GM21367 (cell line): Measurements from ENCODE around the gene ZNF410.
"Not testable (repeated sequence)": the region's sequence is repeated elsewhere in the genome, so short reads cannot be mapped to it uniquely, and the experiment has no call there.

Experiments
- ATAC-seq: cut with Tn5 transposase; IDR thresholded peaks from one replicate; pipeline ENCODE4 v1.9.1; 2021; ENCODE audit not compliant: unreplicated experiment

The ZNF410 gene

DNA sequence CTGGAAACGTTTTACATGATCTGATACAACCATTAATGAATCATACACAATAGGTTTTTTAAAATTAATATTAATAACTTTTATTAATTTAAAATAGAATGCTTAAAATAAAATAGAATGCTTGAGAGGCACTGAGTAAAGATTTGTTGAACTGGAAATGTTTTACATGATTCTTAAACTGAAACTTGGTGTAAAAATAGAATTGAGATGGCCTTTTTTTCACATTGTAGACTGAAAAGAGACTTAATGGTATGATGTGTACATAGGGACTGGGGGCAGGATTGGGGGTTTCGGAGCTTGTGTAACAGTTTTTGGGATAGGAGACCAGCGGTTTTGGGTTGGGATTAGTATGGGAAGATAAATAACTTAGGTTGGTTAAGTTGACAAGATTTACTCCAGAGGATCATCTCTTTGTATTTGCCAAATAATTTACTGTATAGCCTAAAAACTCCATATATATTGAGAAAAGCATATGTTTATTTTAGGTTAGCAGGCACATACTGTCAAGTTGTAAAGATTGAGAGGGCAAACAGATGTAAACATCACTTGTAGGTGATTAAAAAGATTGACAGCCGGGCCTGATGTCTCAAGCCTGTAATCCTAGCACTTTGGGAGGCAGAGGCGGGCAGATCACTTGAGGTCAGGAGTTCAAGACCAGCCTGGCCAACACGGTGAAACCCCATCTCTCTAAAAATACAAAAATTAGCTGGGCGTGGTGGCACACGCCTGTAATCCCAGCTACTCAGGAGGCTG lies 2.0 kb upstream of the ZNF410 start:
- no peak for ATAC-seq

DNA sequence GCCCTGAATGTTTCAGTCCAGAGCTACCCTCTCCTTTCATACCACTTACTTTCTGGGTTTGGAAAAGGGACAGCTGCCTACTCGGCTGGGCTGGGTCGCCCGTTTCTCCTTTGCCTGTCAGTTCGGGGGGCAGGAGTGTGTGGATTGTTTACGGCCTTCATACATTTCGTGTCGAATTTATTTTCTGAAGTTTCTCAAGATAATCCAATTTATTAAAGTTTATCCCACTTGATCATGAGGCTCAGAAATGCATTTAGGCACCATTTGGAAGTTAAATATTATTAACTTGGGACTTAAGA lies 608 bp downstream of the ZNF410 start:
- ATAC-seq: no peak

GRCh38 chr14:73887694-73888459 lies 1.2 kb downstream of the ZNF410 start:
- no peak for ATAC-seq

GRCh38 chr14:73888460-73888725 lies 1.7 kb downstream of the ZNF410 start:
- ATAC-seq: no peak

GRCh38 chr14:73888971-73889370 lies 2.3 kb downstream of the ZNF410 start:
- ATAC-seq: no peak

DNA sequence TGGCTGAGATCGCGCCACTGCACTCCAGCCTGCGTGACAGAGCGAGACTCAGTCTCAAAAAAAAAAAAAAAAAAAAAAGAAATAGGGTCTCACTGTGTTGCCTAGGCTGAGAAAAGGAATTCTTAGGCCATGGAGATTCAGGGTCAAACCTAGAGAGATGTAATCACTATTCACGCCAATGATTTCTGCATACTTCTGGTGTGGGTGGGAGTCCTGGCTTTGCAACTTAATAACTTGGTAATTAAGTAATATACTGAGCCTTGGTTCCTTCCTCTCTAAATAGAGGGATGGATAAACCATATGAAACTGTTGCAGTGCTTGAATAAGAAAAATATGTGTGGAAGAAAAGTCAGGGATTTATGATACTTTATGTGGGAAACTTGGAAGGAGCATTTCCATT lies 2.7 kb downstream of the ZNF410 start:
- no peak for ATAC-seq

GRCh38 chr14:73894180-73894687 lies 7.6 kb downstream of the ZNF410 start:
- not testable (repeated sequence) for ATAC-seq

- no peak for ATAC-seq
Observed at GRCh38 chr14:73895939-73896338, 9.3 kb downstream of the ZNF410 start.

DNA sequence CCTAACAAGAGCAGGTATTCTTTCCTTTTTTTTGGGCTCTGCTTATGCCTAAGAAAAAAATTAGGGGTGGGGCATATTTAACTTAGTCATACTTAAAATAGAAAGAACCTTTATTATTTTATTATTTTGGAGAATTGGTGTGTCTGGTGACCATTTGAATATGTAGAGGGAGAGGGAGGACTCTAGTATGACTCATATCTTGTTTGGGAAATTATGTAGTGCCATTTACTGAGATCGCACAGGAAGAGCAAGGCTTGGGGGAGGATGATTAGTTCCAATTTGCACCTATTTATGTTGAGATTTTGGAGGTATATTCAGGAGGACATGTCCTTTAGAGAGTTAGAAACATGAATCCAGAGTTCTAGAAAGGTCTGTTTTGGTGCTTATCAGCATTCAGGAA lies 9.9 kb downstream of the ZNF410 start:
- no peak for ATAC-seq

- ATAC-seq: no peak
Observed at GRCh38 chr14:73903028-73903427, 16.4 kb downstream of the ZNF410 start.

GRCh38 chr14:73909681-73910080 lies 23.0 kb downstream of the ZNF410 start:
- no peak for ATAC-seq

DNA sequence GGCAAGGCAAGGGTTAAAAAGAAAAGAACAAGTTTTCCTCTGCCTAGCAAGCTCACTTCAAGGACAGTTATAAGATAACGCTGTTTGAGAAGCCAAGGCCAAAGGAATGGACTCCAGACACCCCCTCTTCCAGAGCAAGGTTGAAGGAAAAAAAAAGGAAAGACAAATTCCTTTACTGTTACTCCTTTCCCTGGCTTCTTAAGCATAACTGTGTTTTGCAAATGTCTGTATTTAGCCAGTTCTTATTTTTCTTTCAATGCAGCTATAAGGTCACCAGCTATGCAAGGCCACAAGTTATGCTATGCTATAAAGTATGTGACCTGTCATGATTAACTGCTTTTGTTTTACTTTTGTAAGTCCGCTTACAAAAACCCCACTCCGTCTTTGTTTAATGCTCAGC lies 26.6 kb downstream of the ZNF410 start:
- ATAC-seq: no peak

GRCh38 chr14:73916324-73916723 lies 29.7 kb downstream of the ZNF410 start:
- ATAC-seq: no peak

GRCh38 chr14:73919457-73919856 lies 32.8 kb downstream of the ZNF410 start:
- ATAC-seq: not testable (repeated sequence)

GRCh38 chr14:73924337-73924736 lies 37.7 kb downstream of the ZNF410 start:
- ATAC-seq: no peak

GRCh38 chr14:73935666-73936065 lies 49.0 kb downstream of the ZNF410 start:
- no peak for ATAC-seq

- ATAC-seq: no peak
Observed at GRCh38 chr14:73936548-73936947, 49.9 kb downstream of the ZNF410 start.

DNA sequence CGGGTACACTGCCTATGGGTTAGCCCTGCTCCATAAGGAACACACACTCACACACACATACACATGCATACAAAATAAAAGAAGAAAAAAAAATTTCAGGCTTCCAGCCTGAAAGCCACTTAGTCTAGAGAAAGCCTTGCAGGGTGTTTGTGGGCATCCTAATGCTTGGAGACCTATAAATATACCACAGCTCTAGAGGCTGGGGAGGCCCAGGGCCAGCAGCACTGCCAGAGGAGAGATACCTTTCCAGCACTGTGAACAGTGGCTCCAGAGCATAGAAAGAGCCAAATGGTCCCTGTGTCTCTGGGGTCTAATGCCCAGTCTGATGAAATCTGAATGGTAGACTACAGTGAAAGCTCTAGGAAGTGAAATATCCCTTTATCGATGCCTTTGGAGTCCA lies 50.4 kb downstream of the ZNF410 start:
- no peak for ATAC-seq

DNA sequence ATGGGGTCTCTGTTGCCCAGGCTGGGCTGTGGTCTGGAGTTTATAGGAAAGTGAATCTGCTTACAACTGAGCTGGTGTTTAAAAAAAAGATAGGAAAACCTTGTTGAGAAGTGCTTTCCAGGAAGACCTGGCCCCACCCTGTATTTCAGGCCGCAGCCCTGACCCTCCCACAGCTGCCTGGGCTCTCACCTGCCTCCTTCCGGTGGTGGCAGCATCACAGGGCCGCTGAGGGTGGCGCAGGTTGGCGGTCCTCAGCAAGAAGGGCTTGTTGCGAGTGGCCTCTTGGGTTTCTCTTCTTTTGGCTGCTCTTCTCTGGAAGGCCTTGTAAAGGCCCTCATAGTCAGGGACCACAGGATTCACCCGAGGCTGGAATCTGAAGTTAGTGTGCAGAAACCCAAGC lies 55.5 kb downstream of the ZNF410 start:
- no peak for ATAC-seq

- no peak for ATAC-seq
Observed at GRCh38 chr14:73943083-73943482, 56.4 kb downstream of the ZNF410 start.

DNA sequence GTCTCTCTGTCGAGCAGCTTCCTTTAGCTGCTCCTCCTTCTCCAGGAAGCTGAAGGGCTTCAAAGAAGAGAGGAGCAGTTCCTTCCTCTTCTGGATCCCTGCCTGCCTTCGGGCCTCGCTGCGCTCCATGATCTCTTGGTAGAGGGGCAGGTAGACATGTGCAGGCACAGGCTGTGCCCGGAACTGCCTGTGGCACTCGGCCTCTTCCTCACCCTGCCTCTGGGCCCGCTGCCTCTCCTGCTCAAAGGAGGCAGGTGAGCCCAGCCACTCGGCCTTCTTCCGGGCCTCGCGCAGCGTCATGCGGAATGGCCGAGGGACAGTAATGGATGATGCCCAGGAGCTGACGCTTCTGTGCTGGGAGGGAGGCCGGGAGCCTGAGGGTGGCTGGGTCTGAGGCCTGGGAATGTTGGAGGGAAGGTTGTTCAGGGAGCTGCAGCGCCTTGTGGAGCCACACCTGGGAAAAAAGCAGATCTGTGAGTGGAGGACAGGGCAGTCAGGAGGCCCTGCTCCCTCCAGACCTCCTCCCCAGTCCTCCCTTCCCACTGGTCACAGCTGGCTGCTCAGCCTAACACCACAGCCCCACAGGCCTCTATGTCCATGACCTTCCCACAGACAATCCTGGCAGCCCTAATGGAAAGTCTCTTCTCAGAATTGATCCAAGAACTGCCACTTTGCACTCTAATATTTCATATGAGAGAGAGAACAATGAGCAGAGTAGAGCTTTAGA lies 57.9 kb downstream of the ZNF410 start:
- no peak for ATAC-seq

DNA sequence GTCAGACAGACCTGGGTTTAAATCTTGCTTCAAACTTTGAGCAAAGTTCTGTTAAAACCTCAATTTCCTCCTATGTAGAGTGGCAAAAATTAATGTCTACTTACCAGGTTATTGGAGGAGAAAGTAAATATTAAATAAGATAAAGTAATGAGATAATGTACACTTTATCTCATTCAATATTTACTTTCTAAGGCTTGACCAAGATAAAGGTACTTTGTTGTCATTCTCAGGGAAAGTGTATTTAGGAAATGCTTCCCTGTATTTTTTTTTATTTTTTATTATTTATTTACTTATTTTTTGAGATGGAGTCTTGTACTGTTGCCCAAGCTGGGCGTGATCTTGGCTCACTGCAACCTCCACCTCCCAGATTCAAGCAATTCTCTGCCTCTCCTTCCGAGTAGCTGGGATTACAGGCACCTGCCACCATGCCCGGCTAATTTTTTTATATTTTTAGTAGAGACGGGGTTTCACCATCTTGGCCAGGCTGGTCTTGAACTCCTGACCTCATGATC lies 58.6 kb downstream of the ZNF410 start:
- no peak for ATAC-seq
